ENCODE data around the gene TIPIN. TPM values are rescaled to one million over a fixed set of nuclear protein-coding genes. Genes with fewer than 3 reads are reported as not detected.
"Not testable (repeated sequence)": the region's sequence is repeated elsewhere in the genome, so short reads cannot be mapped to it uniquely, and the experiment has no call there.

The TIPIN gene
- total RNA-seq, 2 donors from 2014 or later, result 2.8 to 13.1 TPM

GRCh38 chr15:66386204-66387123 is 30.0 kb upstream of the TIPIN start, which contains the start of gene MAP2K1:
TSS of gene MAP2K1 (plus strand) at chr15:66386912. CDS start at chr15:66387348, 436 bp downstream.
- peak within 1 kb of the TSS; percentile 90 for H3K4me3 ChIP-seq
- no peaks in the 10 kb centered on the region for H3K9me3 ChIP-seq
- TF ChIP-seq CTCF (IDR thresholded peaks at IDR 0.05), result peak; percentile 64
- DNase-seq (ENCODE audit: low spot score) (peak; percentile 92), ATAC-seq (ENCODE audit: insufficient number of reproducible peaks, low FRiP score, low read depth) (peak; percentile 96)
- no peaks in the 10 kb centered on the region for H3K36me3 ChIP-seq
- H3K4me1 ChIP-seq (ENCODE audit: control insufficient read depth in 1 of 2, low read depth in 2 of 2), result peaks cover 22 to 46% of the 10 kb centered on the region in 2 donors
- no peaks in the 10 kb centered on the region for H3K27me3 ChIP-seq (replicated peaks; ENCODE audit: insufficient read depth)
- peak within 1 kb of the TSS; percentile 88 to 89 for H3K27ac ChIP-seq

GRCh38 chr15:66381376-66381775 is 24.9 kb upstream of the TIPIN start:
- not testable (repeated sequence) for H3K9me3 ChIP-seq; H3K27me3 ChIP-seq (replicated peaks; ENCODE audit: insufficient read depth); H3K4me1 ChIP-seq (ENCODE audit: control insufficient read depth in 1 of 2, low read depth in 2 of 2); DNase-seq (ENCODE audit: low spot score); H3K36me3 ChIP-seq; H3K4me3 ChIP-seq; H3K27ac ChIP-seq; ATAC-seq (ENCODE audit: insufficient number of reproducible peaks, low FRiP score, low read depth)

- Histone ChIP-seq H3K27ac (no peak overlapping the region), H3K4me3 (no peak overlapping the region), H3K4me1 (ENCODE audit: control insufficient read depth in 1 of 2, low read depth in 2 of 2) (no peaks in the 10 kb centered on the region), H3K27me3 (replicated peaks; ENCODE audit: insufficient read depth) (no peaks in the 10 kb centered on the region), H3K36me3 (no peaks in the 10 kb centered on the region), H3K9me3 (peaks cover 7% of the 10 kb centered on the region)
- DNase-seq (ENCODE audit: low spot score), result no peak
- no peak for ATAC-seq (ENCODE audit: insufficient number of reproducible peaks, low FRiP score, low read depth)
- no peak for TF ChIP-seq CTCF (IDR thresholded peaks at IDR 0.05)
These were observed 22.4 kb upstream of the TIPIN start for GRCh38 chr15:66378814-66379430.

- no peak for TF ChIP-seq CTCF (IDR thresholded peaks at IDR 0.05)
- DNase-seq (ENCODE audit: low spot score) (no peak), ATAC-seq (ENCODE audit: insufficient number of reproducible peaks, low FRiP score, low read depth) (no peak)
- no peaks in the 10 kb centered on the region for H3K4me1 ChIP-seq (ENCODE audit: control insufficient read depth in 1 of 2, low read depth in 2 of 2)
- H3K27ac ChIP-seq, result no peak overlapping the region
- H3K36me3 ChIP-seq, result no peaks in the 10 kb centered on the region
- H3K4me3 ChIP-seq, result no peak overlapping the region
- no peaks in the 10 kb centered on the region for H3K27me3 ChIP-seq (replicated peaks; ENCODE audit: insufficient read depth)
- peaks cover 7% of the 10 kb centered on the region for H3K9me3 ChIP-seq
These were observed 17.7 kb upstream of the TIPIN start for GRCh38 chr15:66374179-66374578.

- DNase-seq (ENCODE audit: low spot score) (no peak), ATAC-seq (ENCODE audit: insufficient number of reproducible peaks, low FRiP score, low read depth) (no peak)
- Histone ChIP-seq H3K36me3 (no peaks in the 10 kb centered on the region), H3K27ac (no peak overlapping the region), H3K27me3 (replicated peaks; ENCODE audit: insufficient read depth) (no peaks in the 10 kb centered on the region), H3K4me3 (peak overlapping the region; percentile 53), H3K9me3 (peaks cover 7% of the 10 kb centered on the region), H3K4me1 (ENCODE audit: control insufficient read depth in 1 of 2, low read depth in 2 of 2) (no peaks in the 10 kb centered on the region)
- no peak for TF ChIP-seq CTCF (IDR thresholded peaks at IDR 0.05)
These were observed 13.5 kb upstream of the TIPIN start for GRCh38 chr15:66369773-66370651.

Measured in thoracic aorta (tissue), 2 donors.